Colon (tissue), 2 donors: ENCODE measurements around the gene MTREX.
A peak's percentile ranks its signal among the peaks of the same experiment; 100 is the strongest.

Source experiments
- FAIRE-seq: peaks from 2 replicates; lab custom pipeline; 2012; peaks lifted over from hg19 to GRCh38; lab: Jason Lieb, UNC
- donor health status: control.
- donor health status: control.

The MTREX gene

DNA sequence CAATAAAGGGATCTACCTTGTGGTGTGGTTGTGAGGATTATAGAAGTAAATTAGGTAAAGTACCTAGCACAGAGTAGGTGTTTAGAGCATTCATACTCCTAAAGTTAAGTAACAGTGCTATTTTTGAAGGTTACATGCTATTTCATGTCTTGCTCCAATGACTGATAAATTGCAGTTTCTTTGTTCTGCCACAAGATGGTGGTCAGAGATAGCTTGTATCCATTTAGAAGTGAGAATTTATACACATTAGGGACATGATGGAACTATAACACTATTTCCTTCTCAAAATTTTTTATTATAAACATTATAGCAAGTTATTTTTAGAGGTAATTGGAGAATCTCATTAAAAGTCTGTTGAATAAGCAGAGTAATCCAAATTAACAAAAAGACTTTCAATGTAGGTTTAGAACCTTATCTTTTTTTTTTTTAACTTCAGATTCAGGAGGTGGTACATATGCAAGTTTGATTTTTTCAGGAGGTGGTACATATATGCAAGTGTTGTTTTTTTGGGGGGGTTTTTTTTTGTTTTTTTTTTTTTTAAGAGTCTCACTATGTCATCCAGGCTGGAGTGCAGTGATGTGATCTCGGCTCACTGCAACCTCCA is 17.1 kb downstream of the MTREX start:
- peak; percentile 31 for FAIRE-seq

DNA sequence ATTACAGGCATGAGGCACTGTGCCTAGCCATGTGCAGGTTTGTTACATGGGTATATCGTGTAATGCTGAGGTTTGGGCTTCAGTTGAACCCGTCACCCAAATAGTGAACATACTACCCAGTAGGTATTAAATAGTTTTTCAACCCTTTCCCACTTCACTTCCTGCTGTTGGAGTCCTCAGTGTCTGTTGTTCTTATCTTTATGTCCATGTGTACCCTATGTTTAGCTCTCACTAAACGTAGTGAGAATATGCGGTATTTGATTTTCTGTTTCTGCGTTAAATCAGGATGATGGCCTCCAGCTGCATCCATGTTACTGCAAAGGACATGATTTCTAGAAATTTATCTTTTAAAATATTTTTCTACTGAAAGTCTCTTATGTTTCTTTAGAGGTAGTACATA is 17.8 kb downstream of the MTREX start:
- FAIRE-seq: no peak

DNA sequence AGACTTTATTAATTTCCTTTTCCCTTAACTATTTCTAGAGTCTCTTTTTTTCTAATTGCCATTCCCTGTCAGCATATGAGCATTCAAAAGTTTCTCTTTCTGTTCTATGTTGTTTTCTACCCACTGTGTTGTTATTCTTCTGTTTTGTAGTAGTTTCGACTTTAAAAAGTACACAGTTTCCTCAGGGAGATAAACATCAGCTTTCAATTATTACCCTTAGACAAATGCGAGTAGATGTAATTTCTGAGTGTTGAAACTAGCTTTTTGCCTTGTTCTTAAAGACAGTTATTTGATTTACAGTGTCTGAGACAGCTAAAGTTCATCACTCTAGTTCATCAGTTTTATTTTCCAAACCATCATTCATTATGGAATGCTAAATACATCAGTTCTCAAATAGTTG is 19.5 kb downstream of the MTREX start:
- FAIRE-seq: no peak

DNA sequence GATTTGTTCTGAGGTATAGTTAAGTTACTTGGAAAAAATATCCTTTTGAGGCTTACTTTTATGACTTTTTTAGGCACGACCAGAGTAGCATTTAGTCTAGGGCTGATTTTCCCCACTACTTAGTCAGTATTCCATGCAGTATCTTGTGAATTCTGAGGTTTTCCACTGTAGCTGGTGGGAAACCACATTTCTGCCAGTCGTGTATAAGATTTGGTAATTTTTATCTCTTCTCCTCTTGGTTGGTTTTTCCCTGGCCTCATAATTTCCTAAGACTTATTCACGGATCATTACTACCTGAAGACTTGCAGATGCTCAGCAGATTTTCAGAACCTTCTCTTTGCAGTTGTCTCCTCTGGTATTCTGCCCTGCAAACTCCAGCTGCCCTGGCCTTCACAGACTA is 23.5 kb downstream of the MTREX start:
- no peak for FAIRE-seq

DNA sequence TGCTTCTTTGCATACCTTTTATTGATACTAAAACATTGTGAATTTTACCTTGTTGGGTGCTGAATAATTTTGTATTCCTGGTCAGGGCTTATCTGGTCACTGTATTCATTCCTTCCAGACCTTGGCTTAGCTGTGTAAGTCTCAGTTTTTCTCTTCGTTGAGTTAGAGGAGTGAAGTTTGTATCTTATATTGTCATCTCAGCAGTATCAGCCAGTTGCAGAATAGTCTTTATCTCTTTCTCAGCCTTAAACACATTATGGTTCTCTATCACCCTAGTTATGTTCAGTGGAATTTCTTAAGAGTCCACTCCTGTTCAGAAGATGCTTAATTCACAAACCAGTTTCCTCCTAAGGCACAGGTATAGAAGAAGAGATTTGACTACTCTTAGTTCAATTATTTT is 25.2 kb downstream of the MTREX start:
- FAIRE-seq: no peak

DNA sequence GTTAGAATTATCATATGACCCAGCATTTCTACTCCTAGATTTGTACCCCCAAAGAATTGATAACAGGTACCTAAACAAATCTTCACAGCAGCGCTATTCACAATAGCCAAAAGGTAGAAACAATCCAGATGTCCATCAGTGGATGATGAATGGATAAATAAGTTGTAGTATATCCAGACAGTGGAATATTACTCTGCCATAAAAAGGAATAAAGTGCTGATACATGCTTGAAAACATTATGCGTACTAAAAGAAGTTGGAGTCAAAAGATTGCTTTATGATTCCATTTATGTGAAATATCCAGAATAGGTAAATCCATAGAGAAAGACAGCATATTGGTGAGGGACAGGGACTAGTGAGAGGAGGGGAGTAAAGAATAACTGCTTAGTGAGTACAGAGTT is 26.0 kb downstream of the MTREX start:
- FAIRE-seq: no peak

DNA sequence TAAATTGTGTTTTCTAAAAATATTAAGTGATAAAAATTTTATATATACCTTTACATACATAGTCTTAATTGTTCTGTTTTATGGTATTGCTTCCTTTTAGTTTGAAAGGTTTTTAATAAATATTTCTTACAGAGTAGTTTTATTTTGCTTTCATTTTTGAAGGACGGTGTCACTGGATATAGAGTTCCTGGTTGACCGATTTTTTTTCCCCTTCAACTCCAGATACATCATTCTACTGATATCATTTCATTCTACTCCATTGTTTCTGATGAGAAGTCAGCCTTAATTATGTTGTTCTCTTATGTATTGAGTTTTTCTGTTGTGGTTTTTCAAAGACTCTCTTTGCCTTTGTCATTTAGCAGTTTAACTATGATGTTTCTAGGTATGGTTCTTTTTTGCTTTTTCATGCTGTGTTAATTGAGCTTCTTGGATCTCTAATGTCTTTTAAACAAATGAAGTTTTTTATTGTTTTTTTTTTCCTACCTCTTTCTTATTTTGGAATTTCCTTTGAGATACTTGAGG is 30.4 kb downstream of the MTREX start:
- FAIRE-seq: peak; percentile 31

DNA sequence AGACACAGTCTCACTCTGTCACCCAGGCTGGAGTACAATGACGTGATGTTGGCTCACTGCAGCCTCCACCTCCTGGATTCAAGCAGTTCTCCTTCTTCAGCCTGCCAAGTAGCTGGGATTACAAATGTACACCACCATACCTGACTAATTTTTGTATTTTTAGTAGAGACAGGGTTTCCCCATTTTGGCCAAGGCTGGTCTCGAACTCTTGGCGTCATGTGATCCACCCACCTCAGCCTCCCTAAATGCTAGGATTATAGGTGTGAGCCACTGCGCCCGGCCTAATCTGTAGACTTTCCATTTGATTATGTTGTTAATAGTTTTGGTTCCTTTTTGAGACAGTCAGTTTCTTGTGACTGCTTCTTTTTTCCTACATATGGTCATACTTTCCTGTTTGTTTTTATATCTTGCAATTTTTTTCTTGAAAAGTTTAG is 31.0 kb downstream of the MTREX start:
- FAIRE-seq: no peak

DNA sequence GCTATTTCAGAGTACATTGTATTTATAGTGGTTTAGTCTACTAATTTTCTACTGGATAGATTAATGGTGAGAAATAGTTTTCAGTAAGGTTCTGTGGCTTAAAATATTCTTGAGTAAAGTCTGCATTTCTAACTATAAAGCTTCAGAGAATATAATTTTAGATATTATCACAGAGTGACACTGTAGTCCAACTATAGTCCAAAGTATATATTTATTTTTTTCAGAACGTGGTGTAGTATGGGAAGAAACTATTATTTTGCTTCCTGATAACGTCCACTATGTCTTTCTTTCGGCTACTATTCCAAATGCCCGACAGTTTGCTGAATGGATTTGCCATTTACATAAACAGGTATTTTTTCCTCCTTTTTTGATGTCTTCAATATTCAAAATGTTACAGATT is 35.3 kb downstream of the MTREX start:
- no peak for FAIRE-seq

DNA sequence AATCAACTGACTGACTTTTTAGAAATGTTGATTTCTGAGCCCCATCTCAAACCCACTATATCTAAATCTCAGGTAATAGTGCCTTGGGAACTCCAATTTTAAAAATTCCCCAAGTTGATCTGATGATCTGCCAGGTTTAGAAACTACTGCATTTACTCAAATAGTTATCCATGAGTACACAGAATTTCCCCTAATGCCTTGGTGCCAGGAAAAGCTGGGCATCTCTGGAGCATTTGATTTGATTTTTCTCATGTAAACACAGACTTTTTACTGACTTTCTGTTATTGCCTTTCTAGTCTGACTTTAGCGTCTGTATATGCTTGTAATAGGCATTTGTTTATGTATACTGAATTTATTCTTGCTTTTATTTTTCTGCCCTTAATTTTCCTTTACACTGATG is 35.8 kb downstream of the MTREX start:
- no peak for FAIRE-seq

DNA sequence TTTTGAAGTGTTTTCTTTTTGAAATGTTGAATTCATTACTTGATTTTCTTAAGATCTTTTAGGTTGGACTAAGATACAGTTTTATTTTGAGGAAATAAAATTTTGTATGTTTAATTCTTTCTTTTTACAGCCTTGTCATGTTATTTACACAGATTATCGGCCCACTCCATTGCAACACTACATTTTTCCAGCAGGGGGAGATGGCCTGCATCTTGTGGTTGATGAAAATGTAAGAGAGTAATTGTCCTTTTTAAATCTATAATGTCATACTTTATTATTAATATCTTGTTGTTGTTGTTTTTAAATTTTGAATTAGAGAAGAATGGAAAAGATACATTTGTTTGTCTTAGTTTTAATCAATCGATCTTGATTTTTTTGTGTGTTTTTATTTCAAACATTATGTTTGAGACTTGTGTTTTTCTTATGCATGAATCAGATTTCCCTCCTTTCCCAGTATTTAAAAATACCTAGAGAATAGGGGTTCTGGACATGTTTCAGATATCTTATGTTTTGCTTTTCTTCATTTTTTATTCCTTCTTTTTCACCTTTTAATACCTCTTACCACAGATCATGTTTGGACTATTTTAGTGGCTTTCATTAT is 36.7 kb downstream of the MTREX start:
- peak; percentile 83 for FAIRE-seq

DNA sequence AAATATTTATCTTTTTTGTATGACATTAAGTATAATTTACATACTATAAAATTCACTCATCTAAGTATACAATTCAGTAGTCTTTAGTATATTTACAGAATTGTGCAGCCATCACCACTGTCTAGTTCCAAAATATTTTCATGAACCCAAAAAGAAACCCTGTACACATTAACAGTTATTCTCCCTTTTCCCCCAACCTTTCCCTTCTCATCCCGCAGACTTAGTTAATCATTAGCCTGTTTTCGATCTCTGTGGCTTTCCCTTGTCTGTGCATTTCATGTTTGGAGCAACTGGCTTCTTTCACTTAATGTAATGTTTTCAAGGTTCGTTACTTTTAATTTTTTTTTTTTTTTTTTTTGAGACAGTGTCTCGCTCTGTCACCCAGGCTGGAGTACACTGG is 37.5 kb downstream of the MTREX start:
- FAIRE-seq: no peak

DNA sequence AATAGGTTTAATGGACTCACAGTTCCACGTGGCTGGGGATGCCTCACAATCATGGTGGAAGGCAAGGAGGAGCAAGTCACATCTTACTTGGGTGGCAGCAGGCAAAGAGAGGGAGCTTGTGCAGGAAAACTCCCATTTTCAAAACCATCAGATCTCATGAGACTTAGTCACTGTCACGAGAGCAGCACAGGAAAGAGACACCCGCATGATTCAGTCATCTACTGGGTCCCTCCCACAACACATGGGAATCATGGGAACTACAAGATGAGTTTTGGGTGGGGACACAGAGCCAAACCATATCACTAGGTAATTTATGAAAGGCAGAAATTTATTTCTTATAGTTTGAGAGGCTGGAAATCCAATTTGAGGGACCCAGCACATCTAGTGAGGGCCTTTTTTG is 40.0 kb downstream of the MTREX start:
- FAIRE-seq: no peak

DNA sequence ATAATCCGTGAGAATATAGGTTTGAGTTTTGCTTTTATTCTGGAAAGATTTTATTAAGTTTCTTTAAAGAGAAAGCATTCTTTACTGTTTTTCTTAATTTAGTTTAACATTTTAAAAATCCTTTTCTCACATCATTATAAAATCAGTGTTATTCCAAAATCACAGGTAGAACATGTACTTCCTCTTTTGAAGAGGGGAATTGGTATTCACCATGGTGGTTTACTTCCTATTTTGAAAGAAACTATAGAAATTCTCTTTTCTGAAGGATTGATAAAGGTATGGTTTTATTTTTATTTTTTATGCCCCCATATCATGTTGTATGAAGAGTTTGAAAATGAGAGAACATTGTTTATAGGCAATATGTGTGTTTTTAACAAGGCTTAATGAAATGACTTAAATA is 43.0 kb downstream of the MTREX start:
- FAIRE-seq: peak; percentile 21

DNA sequence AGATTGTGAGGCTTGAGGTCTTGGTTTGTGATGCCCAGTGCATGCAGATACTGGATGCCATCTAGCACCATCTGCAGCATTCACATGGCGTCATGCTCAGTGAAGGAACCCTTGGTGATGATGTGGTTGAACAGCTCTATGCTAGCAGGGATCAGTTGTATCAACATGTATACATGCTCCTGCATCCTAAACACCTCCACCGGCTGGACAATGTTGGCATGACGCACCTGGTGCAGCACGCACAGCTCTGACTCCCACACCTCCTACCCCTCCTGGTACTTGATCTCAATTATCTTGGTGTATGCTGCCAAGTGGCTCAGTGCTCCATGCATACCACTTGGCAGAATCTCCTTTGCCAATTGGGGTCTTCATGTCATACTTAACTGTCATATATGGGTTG is 49.1 kb downstream of the MTREX start:
- no peak for FAIRE-seq

DNA sequence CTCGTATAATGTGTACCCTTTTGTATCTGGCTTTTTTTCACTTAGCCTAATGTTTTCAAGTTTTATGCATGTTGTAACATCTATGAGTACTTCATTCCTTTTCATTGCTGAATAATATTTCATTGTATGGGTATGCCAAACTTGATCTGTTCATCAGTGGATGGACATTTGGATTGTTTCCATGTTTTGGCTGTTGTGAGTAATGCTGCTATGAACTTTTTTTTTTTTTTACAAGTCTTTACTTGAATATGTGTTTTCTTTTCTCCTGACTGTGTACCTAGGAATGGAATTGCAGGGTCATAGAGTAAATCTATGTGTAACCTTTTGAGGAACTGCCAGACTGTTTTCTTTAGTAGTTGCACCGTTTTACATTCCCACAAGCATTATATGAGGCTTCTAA is 52.4 kb downstream of the MTREX start:
- no peak for FAIRE-seq

DNA sequence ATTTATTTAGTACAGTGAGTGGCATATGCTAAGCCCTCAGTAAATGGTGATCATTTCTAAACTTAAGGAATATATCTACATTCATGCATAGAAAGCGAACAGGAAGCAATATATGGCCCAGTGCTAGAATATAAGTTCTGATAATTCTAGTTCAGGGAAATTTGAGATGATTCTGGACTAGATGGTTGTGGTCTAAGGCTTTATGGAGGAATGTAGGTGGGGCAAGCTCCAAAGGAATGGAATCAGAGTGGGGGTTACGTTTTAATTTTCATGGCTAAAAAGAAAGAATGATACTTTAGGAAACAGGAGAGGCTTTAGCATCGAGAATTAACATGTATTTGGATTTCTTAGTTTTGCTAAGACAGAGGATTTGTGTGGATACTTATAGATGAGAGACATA is 56.1 kb downstream of the MTREX start:
- no peak for FAIRE-seq

DNA sequence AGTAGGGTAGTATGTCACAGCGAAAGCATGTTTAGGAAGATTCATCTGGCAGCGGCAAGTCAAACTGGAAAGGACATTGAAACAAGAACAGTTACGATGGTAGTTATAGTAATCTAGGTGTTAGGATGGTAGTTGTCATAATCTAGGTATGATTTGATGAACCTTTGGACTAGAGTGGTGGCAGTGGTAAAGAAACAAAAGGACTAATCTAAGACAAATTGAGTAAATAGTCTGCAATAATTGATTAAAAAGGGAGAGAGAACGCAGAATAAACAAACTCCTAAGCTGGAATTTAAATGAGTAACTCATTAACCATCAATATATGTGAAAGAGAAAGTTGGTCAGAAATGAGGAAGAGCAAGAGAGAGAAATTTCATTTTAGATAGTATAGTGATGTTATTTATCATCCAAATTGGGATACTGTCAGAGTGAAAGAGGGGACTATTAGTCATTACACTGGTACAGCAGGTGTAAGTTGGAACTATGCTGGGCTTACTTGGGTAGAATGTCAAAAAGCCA is 56.8 kb downstream of the MTREX start:
- FAIRE-seq: no peak

DNA sequence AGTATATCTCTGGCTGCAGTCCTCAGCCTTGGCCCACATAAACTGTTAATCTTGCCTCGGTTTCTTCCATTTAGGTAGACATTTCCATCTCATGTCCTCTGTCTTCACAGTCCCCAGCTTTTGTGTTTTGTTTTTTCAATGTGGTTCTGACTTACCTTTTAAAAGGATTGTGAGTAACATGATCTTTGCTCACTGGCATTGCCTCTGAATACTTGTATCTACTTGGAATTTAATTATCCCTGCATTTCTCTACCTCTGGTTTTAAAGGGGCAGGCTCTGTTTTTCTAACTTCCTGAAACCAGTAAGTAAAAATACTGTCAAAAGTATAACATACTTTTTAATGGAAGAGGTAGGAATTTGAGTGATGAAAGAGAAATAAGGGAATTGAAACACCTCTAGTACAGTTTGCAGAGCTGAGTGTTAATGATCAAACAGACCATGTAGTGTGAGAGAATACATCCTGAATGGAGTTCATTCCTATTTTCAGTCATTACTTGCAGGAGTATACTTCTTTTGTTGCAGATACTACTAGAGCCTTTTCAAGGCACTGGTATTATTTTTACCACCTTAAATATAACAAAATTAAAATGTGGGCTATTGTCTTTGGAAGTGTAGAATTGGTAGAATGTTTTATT is 62.6 kb downstream of the MTREX start:
- no peak for FAIRE-seq

DNA sequence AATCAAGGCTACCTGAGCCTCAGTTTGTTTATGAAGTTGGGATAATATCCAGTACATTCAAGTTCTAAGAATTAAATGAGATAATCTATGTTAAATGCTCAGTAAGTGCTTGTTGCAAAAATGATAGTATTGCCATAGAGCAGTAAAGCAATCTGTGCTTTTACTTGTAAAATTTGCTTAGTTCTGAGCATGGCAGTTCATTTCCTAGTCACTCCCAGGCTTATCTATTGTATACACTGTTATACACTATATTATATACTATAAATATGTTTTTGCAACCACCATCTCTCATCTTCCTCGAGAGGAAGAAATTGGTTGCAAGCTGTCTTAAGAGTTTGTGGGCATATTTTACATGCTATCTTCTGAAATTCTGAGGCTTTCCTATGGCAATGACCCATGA is 63.4 kb downstream of the MTREX start:
- no peak for FAIRE-seq

DNA sequence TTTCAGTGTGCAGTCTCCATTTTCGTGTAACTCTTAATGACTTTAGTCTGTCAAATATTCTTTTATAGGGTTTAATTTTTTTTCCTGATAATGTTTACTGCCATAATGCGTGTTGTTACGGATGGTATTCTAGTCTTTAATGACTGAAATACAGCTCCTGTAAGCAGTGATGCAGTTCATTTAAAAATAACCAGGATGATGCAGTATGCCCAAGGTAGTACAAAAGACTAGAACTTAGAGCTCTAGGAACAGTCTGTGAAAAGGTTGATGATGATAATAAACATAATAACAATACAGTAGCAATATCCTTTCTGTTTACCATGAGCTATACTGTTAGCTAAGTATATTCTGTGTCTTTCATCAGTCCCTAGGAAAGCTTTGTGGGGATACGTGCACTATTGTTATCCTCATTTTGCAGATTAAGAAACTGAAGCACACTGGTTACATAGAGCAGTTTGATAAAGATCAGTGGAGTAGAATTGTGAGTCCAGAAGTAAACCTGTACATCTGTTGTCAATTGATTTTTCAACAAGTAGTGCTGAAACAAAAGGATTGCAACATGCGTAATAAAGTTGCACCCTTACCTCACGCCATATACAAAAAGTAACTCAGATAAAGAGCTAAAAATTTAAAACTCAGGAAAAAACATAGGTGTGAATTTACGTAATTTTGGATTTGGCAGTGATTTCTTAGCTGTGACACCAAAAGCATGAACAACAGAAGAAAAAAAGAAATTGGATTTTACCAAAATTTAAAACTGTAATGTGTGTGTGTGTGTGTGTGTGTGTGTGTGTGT is 64.5 kb downstream of the MTREX start:
- no peak for FAIRE-seq

DNA sequence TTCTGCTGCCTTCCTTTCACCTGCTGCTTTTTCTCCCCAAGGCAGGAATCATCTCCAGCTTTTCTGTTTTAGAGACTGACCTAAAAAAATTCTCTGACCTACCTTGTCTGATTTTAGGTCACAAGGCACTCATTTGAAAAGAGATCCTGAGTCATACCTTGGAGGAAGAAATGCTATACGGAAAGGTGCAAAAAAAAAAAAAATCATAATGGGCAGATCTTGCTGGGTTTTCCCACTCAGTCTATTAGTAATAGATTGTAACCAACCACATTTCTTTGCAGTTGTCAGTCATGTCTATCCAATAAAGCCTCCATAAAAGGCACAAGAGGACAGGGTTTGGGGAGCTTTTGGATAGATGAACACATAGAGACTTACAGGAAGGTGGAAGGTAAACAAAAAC is 70.0 kb downstream of the MTREX start:
- FAIRE-seq: no peak

DNA sequence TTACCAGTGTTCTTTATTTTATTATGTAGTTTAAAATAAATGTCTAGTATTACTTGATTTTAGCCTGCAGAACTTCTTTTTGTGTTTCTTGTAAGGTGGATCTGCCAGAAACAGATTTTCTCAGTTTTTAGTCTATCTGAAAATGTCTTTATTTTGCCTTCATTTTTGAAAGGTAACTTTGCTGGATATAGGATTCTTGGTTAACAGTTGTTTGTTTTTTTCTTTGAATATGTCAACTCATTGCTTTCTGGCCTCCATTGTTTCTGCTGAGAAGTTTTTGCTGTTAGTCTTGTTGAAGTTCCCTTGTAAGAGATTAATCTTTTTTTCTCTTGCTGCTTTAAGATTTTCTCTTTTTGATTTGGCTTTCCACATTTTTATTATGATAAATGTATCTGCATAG is 75.5 kb downstream of the MTREX start:
- no peak for FAIRE-seq
